IPS-NIHi11 (cell line): ENCODE data around the gene RNF169.

Experiments
- DNase-seq: peaks from one replicate; pipeline ENCODE4 v3.0.0; 2012; ENCODE audit warnings: mixed read lengths, low spot score

Gene RNF169

DNA sequence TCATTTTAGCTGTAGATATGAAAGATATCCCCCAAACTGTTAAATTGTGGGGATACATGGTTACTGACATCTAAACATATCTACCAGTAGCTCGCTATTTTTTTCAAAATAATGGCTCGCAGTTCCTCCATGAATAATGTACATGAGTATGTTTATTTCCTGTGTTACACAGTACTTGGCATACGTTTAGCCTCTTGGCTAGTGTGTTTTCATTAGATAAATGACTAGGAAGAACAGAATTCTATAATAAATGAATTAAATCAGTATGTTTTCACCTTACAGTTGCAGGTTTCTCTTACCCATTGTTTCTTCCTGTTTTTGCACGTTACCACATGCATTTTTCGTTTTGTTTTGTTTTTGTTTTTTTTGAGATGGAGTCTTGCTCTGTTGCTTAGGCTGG, 21.8 kb downstream of the RNF169 start:
- DNase-seq, result no peak

DNA sequence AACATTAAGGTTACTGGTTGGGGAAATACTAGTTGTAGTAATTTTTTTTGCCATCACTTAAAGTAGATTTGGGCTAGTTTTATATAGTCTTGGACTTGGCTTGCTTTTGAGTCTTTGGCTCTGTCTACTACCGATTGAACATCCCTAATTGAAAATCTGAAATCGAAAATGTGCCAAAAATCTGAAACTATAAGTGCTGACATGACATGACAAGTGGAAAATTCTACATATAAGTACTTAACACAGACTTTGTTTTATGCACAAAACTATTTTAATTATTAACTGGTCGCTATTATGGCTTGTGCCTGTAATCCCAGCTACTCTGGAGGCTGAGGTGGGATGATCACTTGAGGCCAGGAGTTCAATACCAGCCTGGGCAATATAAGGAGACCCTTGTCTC, 22.5 kb downstream of the RNF169 start:
- DNase-seq, result no peak

DNA sequence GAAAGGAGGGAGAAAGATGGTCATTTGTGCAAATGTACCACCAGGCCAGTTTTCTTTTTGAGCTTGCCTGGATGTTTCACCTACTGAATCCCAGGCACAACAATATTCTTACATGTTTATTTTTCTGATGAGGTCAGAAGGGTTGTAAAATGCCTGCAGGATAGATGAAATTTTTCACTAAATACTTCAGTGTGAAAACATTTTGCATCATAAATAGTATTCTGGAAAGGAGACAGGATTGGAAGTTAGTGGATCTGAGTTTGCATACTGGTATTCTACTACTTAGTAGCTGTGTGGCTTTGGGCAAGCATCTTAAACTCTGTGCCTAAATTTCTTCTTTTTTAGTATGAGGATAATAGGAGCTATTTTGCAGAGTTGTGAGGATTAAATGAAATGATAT, 24.8 kb downstream of the RNF169 start:
- DNase-seq, result no peak

DNA sequence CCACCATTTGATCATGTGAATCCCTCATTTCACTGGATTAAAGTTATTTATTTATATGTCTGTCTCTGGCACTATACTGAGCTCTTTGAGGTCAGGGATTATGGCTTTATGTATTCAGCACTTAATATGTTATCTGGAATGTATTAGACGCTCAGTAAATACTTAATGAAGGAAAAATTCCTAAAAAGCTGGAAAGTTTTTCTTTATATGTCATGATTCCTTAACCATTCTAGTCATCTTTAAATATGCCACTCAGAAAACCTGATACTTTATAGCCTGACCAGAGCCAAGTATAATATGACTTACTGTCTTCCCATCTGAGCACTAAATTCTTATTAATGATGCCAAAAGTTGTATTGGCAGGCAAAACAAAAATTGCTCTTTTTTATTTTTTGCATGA, 27.1 kb downstream of the RNF169 start:
- no peak for DNase-seq

DNA sequence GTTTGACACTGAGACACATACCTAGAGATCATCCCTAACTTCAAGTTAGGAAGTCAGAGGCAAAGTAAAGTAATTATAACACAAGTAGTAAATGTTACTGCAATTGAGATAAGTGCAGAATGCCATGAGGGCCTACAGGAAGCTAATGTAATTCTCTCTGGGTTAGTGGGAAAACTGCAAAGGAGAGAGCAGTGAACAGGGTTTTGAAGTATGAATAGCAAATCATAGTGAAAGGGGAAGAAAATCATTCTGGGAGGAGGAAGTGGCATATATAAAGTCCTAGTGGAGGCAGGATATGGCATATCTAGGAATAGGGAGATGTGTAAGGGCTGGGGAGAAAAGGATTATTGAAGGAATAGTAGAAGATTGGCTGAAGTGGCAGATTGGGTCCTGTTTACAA, 27.9 kb downstream of the RNF169 start:
- DNase-seq, result no peak

DNA sequence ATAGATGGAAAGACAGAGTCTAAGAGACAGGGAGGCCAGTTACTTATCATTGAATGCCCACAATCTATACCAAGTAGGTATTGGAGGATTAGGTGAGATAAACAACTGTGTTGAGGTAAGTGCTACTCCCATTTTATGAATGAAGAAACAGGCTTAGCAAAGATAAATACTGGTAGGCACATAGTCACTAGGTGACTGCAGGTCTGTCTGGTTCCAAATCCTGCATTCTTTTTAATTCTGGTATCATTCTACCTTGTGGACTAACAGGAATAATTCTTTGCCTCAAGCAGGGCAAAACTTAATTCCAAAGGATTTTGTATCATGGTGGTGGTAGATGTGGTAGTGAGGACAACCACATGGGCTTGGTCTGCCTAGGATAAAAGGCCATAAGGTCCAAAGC, 28.4 kb downstream of the RNF169 start:
- DNase-seq, result no peak

DNA sequence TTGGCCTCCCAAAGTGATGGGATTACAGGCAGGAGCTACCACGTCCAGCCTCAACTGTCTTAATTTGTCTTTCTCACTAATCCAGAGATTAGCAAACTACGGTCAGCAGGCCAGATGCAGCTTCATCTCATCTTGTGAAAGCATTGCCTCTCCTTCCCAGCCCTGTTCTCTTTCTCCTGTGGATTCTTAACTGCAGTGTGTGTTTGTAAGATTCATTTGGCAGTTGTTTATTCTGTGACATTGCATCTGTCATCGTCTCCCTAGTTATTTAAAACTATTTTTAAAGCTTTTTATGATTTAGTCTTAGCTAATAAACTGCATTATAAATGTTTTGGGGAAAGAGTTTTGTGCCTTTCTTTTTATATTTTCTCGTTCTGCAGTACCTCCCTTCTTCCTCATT, 29.2 kb downstream of the RNF169 start:
- DNase-seq, result no peak

DNA sequence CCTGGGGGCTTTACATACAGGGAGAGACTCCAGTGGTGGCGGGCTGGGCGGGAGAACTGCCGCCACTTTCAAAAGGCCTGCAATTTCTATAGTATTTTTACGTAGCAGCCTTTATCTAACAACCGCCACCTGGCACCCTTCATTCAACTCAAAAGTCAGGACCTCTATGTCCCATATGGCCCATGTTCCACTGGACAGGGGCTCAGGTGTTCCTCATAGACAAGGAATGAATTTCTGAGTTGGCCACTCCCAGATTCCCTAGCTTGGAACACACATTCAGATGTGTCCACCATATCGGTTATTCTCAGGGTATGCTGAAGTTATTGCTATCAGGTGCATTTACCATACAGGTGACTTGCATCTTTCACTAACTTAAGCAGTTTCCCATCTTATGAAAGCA, 29.9 kb downstream of the RNF169 start:
- DNase-seq, result no peak

DNA sequence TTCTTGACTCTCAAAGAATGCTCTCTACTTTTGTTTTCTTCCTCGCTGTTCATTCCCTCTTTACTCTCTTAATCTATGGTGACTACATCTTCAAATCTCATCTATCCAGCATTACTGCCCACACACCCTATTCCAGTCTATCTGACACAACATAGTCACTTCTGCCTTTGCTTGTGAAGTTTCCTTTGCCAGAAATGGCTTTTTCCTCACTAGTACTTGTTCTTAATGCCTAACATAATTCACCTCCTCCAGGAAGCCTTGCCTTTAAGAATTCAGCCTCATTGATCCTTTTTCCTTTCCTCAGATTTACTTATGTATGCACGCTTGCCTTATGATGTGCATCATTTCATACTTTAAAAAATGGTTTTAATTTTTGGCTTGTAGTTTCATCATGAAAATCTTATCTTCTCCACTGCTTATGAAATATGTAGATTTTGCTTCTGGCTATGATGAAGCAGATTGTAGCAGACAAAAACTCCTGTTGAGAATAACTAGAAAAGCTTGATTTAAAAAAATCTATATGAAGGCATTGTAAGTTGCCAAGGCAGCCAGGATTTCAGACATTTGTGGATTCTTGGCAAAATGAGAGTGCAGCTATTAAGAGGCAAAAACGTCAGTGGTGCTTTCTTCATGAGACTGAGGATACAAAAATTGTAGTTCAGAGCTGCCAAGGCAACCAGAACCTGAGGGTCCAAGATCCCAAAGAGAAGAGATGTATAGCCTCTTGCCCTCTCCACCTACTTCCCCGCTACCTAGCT, 31.8 kb downstream of the RNF169 start:
- no peak for DNase-seq

DNA sequence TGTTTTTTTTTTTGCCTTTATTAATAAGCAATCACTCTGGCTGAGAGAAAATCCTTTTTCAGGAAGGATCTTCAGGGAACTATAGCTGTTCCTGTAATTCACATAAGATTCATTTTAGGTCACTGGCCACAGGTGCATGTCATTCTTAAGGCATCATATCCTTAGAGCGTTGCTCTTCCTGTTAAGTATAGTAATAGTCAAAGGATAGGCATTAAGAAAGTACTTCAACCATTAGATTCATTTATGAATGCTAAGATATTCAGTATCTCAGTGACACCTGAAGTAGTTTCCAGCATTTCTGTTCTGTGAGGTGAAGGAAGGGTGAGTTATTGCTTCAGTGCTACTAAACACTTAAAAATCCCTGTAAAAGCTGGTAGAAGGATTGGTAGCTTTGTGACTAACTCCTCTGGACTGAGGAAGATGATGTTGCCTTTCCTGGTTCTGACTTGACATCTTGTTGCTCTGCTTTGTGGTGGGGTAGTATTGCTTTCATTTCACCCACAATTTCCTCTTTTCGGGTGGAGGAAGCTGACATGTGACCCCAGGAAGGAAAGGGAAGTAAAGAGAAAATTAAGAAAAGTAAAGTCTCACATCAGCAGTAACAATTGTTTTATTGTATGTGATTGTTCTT, 34.7 kb downstream of the RNF169 start:
- no peak for DNase-seq

DNA sequence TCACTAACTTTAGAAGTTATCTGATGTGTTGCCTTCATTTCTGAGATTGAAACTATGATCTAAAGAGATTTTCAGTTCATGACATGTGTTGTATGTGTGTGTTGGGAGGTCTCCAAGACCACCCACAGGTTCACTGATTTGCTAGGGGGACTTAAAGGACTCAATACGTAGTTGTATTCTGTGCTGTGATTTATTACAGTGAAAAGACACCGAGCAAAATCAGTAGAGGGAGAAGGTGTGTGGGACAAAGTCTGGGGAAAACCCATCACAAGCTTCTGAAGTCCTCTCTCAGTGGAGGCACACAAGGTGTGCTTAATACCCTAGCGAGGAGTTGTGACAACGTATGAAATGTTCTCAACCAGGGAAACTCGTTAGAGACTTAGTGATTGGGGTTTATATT, 35.6 kb downstream of the RNF169 start:
- no peak for DNase-seq

DNA sequence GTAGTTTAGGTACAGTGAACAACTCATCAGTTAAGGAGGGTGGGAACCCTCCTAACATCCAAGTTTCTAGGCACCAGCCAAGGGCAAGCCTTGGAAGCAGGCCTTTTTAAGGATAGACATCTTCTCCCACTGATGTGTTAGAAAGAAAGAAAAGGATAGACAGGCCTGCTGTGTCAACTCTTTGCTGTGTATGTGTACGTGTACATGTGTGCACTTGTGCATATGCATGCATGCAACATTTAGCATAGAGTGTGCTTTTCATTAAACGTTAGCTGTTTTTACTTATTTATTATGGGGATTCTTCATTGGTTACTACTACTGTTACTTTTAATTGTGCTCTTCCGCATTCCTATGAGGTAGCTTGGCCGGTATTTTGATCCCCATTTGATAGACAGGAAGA, 36.1 kb downstream of the RNF169 start:
- no peak for DNase-seq

DNA sequence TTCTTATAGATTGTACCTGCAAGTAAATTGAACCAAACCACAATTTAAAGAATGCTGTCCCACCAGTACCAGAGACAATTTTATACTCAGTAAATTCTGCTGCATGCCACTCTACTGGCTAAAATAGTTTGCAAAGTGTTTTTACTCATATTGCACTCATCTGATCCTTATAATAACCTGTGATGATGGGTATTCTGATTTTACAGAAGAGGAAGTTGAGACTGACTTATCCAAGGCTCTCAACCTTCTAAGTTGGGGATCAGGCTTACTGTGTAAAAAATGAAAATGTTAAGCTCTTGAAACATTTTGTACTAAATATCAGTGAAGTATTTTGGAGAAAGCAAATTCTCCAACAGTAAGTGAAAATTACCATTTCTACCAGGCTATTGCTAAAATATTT, 37.9 kb downstream of the RNF169 start:
- DNase-seq, result no peak

DNA sequence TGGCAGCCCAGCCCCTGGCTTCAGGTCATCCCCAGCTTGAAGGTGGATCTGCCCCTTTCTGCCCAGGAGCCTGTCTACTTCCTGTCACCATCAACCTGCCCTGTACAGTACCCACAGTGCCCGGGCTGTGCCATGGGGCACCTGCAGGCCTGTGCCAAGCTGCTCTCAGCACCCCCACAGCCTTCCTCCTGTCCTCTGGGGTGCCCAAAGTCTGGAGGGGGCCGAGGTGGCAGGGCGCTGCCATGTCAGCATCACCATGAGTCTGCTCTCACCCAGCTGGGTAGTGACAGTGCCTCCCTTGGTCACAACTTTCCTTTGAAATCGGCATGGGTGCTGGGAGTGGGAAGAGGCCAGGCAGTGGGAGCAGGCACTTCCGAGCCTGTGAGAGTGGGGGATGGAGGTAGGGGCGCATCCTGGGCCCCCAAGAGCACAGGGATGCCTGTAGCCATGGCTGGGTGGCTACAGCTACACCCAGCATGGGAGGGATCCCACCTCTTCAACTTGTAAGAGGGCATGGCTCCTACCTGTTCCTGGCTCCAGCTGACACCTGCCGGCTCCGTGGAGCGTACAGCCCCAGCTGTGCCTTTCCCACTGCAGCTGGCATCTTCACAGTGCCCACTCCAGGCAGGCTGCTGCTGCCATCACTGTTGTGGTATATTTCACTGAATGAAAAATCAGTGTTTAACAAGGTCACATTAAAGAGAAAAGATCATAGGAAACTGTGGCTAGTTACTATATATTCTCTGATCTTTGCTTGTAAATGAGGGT, 42.9 kb downstream of the RNF169 start:
- DNase-seq, result no peak

DNA sequence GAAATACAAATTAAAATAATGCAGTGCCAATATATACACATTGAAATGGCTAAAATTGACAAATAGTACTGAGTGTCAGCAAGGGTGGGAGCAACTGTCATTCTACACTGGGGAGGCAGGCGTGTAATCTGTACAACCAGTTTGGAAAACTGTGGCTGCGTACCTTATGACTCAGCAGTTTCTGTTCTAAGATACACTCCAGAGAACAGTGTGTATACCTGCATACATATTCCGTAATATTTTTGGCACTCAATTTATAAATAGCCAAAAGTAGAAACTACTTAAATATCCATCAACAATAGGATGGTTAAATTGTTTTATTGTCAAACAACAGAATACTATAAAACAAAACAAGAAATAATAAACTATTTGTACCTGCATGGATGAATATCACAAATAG, 57.6 kb downstream of the RNF169 start:
- no peak for DNase-seq

DNA sequence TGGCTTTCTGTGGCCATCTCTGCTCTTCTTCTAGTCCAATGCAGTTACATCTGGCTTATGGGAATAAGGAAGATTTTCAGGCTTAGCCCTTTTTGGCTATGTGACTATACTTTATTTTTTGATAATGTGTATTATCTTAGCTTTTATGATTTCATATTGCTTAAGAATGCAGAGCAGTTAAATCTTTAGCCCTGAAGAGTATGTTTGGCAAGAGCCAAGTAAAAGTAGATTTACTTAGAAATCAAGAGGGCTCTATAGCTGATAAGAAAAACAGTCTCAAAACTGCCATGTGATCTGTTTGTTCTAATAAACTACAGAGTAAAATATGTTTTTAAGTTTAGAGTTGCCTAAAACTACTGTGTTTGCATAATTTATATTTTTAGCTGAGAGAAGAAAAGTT, 61.2 kb downstream of the RNF169 start:
- no peak for DNase-seq

DNA sequence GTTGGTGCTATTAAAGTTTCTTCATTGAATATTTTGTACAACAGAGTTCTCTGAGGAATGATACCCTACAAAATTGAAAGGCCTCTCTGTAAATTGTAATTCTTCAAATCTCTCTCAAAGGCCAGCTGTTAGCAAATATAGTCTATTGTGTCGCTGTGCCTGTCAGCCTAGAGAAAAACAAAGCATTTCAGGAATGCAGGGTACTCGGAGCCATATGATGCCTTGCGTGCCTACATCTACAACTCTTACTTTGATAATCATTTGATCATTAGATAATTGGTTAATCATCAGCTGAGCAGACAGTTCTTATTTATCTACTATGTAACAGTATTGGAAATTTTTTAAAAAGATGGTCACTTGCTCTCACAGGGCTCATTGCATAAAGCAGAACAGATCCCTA, 67.3 kb downstream of the RNF169 start:
- DNase-seq, result no peak

DNA sequence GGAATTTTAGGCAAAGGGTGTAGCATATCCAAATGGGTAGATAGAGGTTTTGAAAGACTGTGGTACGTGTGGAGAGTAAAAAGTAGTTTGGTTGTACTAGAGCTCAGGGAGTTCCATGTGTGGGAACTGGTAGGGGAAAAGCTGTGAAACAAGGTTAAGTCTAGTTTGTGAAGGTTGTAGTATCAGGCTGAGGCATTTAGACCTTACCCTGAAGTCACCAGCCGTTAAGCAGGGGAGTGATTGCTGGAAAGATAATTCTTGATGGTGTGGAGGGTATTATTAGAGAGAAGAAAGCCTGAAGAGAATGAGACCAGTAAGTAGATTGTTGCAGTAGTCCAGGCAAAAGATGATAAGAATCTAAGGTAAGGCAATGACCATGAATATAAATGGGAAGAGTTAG, 68.0 kb downstream of the RNF169 start:
- DNase-seq, result no peak

DNA sequence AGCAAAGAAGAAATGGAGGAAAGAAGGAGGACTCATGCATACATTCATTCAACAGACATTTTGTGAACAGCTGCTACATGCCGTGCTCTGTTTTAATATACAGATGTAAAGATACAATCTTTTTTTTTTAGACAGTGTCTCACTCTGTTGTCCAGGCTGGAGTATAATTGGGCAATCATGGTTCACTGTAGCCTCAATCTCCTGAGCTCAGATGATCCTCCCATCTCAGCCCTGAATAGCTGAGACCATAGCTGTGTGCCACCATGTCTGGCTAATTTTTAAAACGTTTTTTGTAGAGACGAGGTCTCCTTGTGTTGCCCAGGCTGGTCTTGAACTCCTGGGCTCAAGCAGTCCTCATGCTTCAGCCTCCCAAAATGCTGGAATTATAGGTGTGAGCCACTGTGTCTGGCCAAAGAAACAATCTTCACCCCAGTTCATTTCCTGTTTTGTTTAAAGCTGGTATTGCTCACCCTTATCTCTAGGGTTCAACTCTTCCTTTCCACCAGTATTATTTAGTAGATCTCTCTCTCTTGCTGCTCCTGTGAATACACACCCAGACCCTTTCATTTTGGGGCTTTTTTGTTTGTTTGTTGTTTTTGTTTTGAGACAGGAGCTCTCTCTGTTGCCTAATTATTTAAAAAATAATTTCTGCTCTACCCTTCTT, 69.8 kb downstream of the RNF169 start:
- no peak for DNase-seq

DNA sequence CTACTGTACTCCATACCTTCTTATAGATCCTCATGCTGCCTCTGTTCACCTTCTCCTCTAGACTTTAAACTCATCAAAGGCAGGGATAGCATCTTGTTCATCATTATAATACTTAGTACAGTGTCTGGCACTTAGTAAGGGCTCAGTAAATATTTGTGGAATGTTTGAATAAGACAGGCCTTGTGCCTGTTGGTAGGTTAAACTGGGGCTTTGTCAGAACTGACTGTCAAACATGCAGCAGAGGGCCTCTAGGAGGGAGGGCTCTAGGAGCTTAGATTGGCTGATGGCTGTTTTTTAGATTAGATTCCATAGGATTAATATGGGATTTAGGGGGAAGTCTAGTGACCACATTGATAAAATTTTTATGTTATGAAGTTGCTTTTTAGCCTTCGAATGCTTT, 70.8 kb downstream of the RNF169 start:
- no peak for DNase-seq

DNA sequence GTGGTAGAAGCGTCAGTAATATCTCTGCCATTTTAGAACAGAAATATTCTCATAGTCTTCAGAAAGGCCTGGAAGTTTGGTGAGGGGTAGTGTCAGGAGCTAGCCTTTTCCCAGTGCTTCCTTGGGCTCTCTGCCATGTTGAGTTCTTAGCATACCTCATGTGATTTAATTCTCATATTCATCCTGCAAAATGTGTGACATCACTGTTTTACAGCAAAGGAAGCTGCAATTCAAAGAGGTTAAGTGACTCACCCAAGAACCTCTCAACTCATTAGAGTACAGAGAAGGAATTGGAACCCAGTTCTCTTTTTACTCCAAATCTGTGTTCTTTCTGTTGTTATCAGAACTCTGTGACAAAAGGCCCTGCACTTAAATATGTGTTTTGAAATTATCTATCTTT, 72.1 kb downstream of the RNF169 start:
- no peak for DNase-seq

DNA sequence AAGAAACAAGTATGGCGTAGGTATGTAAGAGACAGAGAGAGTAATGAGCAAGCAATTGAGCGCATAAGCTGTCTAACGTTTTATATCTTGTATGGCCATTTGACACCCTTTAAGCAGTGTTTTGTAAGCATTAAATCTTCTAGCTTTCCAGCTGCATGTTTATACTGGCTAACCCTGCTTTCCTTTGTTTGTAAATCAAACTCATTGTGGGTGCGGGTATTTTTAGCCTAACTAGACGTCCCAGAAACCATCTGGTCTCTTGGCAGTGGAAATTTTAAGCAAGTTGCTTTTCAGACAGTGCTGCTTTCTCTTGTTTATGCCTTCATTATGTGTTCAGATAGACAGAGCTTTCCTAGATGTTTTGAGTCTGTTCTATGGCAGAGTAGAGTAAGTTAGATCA, 73.5 kb downstream of the RNF169 start:
- DNase-seq, result no peak
